ENCODE measurements around the gene PRSS56. TPM values are rescaled to one million over a fixed set of nuclear protein-coding genes. Genes with fewer than 3 reads are reported as not detected.

PRSS56 gene
- total RNA-seq, 1 donor from 2014 or later = under 0.01 TPM

GRCh38 chr2:232498452-232498851 is 21.7 kb upstream of the PRSS56 start:
- FAIRE-seq = no peak

GRCh38 chr2:232501331-232501771 is 18.8 kb upstream of the PRSS56 start:
- DNase-seq (ENCODE audit: low spot score in 2 of 2) = no peak
- no peak for FAIRE-seq

More at GRCh38 chr2:232498452-232498851, 21.7 kb upstream of the PRSS56 start:
- DNase-seq (ENCODE audit: low spot score in 2 of 2) = no peak

DNA sequence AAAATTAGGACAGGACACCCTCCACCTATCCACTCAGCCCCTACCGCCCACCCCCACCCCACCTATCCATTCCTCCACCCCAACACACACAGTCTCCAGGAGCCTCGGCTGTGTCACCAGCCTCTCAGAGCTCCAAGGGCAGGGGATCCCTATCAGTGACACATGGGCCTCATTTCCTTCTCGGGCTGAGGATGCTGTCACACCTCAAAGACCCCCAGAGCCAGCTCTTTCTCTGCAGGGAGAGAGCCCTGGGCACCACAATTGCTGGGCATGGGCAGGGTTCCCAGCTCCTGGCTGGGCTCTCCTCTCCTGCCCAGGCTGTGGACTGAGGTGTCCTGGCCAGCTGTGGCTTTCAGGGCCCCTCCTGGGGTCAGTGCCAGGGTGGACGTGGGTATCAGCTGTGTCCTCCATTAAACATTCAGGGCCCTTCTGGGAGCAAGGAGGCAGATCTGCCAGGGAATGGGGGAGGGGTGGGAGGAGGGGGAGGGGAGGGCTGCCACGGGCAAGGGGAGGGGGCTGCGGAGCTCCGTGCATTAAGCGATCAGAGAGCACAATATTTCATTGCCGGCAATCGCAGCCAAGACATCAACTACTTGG is 18.3 kb upstream of the PRSS56 start:
- DNase-seq (ENCODE audit: low spot score in 2 of 2) (no peak), FAIRE-seq (no peak)

DNA sequence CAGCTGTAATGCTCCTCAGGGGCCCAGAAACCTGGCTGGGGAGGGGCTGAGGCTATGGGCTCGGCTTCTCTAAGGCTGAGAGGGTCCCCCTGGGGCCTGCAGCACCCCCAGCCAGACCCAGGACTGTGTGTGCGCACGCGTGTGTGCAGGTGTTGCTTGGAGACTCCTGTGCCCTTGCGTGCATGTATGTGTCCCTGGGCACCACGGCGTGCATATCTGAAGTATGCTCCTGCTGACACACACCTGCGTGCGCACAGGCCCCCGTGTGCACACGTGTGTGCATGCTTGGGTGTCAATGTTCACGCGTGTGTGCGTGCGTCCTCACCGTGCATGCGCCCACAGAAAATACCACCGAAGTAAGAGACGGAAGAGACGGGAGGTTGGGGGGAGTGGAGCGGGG is 17.7 kb upstream of the PRSS56 start:
- DNase-seq (ENCODE audit: low spot score in 2 of 2) = no peak
- no peak for FAIRE-seq

- FAIRE-seq = no peak
- DNase-seq (ENCODE audit: low spot score in 2 of 2) = peak; percentile 57 to 86
Observed at GRCh38 chr2:232502911-232503808, 17.0 kb upstream of the PRSS56 start.

- DNase-seq (ENCODE audit: low spot score in 2 of 2) (no peak), FAIRE-seq (no peak)
Observed at GRCh38 chr2:232503809-232504323, 16.3 kb upstream of the PRSS56 start.

GRCh38 chr2:232504438-232504837 is 15.8 kb upstream of the PRSS56 start:
- DNase-seq (ENCODE audit: low spot score in 2 of 2) (no peak), FAIRE-seq (no peak)

- FAIRE-seq (no peak), DNase-seq (ENCODE audit: low spot score in 2 of 2) (no peak)
Observed at GRCh38 chr2:232505856-232506255, 14.3 kb upstream of the PRSS56 start.

DNA sequence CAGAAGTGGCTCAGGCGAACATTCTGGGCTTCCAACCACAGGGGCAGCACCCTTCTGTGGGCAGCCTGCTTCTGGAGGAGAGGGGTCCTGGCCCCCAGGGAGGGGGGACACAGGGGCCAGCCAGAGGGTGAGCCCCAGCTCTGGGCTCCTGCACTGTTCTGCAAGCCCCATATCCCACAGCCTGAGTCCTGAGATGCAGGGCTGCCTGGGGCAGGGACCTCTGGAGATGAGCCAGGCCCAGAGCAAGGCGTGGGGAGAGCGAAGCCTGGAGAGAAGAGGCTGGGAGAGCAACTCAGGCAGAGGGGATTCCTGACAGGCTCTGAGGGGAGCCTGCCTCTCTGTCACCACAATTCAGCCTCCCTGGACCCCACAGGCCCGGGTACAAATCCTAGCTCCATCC is 13.5 kb upstream of the PRSS56 start:
- FAIRE-seq = no peak
- no peak for DNase-seq (ENCODE audit: low spot score in 2 of 2)

DNA sequence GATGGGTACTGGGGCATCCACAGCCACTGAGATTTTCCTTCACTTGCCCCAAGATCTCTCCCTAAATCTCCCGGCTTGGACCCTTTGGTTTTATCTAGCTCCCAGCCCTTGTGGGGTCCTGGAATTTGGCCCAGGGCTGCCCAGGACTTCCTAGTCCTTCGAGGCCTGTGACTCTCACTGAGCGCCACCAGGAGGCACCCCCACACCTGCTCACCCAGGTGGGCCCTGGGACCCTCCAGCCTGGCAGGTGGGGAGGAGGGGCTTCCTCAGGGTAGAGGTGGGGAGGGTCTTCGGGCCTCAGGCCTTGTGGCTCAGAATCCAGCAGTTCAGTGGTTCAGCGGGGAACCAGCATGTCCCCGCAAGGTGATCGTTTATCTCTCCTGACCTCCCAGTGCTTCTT is 11.9 kb upstream of the PRSS56 start:
- FAIRE-seq (no peak), DNase-seq (ENCODE audit: low spot score in 2 of 2) (no peak)

DNA sequence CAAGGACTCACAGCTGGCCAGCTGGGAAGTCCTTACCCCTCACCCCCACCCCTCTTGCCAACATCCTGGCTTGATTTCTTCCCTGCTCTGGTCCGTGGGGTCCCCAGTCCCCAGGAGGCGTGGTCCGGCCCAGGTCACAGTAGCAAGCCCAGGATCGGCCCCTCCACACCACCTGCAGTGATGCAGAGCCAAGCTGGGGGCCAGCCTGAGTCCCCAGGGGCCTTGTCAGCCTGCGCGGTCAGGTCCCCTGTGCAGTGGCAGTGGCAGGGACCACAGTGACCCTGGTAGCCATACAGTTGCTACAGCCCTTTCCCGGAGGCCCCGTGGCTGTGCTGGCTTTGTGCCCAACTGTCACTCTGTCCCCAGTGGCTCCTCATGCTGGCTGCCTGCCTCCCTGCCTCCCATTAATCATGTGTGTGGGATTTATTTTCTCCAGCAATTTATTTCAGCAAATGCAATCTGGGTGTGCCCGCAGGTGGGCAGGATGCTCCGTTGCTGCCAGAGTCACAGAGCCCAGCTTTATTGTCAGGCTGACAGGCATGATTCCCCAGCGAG is 8.8 kb upstream of the PRSS56 start:
- FAIRE-seq = no peak
- DNase-seq (ENCODE audit: low spot score in 2 of 2) = no peak

DNA sequence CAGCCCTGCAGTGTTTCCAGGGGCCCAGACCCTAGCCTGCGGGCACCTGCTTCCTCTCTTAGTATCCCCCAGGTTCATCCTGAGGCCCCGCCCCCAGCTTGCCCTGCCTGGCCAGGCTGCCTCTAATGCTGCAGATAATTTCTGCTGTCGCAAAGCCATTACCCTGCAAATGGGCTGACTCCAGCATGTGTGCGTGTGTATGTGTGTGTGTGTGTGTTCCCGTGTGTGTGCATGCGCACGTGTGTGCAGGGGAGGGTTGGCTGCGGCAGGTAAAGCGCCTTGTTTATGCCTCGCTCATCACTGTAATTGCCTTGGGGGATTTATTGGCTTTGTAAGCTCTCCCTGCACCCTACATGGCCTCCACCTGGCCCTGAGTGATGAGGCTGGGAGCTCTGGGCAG is 7.6 kb upstream of the PRSS56 start:
- no peak for FAIRE-seq

DNA sequence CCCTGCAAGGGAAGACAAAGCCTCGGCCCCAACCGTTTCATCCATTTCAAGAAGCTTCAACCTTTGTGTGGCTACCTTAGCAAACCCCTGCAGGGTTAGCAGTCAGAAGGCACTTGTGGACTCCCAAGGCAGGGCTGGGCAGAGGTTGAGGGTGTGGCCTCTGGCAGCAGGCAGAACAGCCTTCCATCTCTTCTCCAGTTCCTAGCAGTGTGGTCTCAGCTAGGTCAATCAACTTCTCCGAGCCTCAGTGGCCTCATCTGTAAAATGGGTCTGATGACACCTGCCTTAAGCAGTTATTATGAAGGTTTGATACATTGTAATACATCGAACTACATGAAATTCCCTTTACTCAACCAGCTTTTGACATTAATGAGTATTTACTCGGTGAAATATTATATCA is 6.8 kb upstream of the PRSS56 start:
- no peak for DNase-seq (ENCODE audit: low spot score in 2 of 2)
- FAIRE-seq = no peak

More for the DNA sequence above, 7.6 kb upstream of the PRSS56 start:
- DNase-seq (ENCODE audit: low spot score in 2 of 2) = no peak

DNA sequence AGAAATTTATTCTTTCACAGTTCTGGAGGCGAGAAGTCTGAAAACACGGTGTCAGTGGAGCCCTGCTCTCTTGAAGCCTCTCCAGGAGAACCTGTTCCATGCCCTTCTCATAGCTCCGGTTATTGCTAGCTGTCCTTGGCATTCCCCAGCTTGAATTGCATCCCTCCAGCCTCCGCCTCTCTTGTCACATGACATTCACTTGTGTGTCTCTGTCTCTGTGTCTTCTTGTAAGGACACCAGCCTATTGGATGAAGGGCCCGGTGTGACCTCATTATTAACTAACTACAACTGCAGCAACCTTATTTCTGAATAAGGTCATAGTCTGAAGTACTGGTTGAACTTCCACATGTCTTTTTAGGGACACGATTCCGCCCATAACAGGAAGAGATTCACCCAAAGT is 4.5 kb upstream of the PRSS56 start:
- FAIRE-seq (no peak), DNase-seq (ENCODE audit: low spot score in 2 of 2) (no peak)

- FAIRE-seq = no peak
- no peak for DNase-seq (ENCODE audit: low spot score in 2 of 2)
Observed at GRCh38 chr2:232516551-232516950, 3.6 kb upstream of the PRSS56 start.

DNA sequence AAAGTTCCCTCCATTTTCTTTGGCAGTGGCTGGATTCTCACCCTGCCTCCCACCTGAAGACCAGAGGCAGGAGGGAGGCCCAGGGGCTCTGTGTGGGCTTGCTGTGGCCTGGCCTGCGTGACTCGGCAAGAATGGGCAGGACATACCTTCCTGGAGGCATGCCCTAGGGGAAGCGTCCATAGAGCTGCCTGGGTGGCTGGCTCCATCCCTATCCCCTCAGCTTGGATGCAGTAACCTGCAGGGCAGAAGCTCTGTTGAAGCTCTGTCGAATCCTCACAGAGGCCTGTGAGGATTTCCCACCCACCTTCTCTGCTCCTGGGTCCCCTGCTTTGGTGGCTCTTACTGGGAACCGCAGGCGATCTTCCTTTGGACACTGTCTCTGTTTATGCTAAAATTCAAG is 1.3 kb upstream of the PRSS56 start:
- FAIRE-seq (no peak), DNase-seq (ENCODE audit: low spot score in 2 of 2) (no peak)

DNA sequence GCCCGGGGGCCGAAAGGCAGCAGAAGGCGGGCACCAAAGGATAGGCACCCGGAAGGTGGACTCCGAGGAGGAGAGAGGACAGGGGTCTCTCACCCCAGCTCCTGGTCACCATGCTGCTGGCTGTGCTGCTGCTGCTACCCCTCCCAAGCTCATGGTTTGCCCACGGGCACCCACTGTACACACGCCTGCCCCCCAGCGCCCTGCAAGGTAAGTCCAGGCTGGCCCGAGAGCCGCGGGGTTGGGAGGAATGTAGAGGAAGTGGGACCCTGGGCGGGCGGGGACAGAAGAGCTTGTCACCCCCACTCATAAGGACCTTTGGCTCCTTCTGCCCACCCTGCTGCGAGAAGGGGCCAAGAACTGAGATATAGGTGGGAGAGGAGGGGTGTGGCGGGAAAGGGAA is 301 bp downstream of the PRSS56 start:
- no peak for FAIRE-seq
- no peak for DNase-seq (ENCODE audit: low spot score in 2 of 2)

DNA sequence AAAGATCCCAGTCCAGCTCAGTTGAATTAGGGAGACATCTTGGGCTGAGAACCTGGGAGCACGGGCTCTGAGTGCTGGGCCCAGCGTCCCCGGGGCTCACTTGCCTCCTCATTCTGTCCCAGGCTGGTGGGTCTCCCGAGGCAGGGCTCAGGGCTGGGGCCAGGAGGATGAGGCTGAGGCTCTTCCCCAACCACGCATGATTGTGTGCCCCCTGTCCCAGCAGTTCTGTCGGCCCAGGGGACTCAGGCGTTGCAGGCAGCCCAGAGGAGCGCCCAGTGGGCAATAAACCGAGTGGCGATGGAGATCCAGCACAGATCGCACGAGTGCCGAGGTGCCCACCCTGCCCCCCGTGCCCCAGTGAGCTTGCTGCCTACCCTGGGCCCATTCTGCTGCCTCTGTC is 910 bp downstream of the PRSS56 start:
- FAIRE-seq = no peak
- no peak for DNase-seq (ENCODE audit: low spot score in 2 of 2)

DNA sequence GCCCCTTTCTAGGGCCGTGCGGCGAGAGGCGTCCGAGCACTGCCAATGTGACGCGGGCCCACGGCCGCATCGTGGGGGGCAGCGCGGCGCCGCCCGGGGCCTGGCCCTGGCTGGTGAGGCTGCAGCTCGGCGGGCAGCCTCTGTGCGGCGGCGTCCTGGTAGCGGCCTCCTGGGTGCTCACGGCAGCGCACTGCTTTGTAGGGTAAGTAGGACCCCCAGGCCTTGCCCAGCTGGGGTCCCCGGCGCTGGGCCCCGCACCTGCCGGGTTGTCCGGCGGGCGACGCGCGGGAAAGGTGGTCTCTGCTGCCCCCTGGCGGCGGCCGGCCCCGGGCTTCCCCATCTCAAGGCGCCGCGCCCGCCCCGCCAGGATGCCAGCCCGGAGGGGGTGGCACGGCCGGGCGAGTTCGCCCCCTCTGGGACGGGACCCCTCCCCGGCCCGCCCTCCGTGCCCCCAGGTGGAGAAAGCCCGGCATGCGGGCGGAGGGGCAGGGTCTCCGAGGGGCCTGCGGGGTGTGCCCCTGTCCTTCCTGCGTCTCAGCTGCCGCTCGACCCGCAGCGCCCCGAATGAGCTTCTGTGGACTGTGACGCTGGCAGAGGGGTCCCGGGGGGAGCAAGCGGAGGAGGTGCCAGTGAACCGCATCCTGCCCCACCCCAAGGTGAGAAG is 1.9 kb downstream of the PRSS56 start:
- DNase-seq (ENCODE audit: low spot score in 2 of 2) = peak; percentile 87 to 89
- FAIRE-seq = no peak

- DNase-seq (ENCODE audit: low spot score in 2 of 2) (no peak), FAIRE-seq (no peak)
Observed at GRCh38 chr2:232522623-232523401, 2.6 kb downstream of the PRSS56 start.

Measured in frontal cortex (tissue), 4 donors.